ENCODE data around the gene GRIN1. TPM values are rescaled to one million over a fixed set of nuclear protein-coding genes. Genes with fewer than 3 reads are reported as not detected.

Gene GRIN1
- total RNA-seq, 1 donor from 2014 or later = 0.77 TPM

DNA sequence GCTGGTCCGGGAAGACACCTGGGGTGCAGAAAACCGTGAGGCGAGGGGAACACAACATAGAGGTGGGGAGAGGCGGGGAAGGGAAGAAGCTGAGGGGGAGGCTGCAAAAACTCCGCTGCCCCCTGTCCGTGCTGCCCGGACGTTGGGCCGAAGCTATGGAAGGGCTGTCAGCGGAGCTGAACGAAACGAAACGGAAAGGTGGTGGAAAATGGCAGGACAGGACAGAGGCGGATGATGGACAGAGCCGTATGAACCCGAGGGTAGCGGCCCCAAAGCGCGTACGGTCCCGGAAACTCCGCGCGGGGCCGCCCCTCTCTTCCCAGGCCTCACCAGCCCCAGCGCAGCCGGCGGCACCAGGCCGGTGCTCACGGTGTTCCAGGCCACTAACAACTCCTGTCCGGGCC lies 49.1 kb downstream of the GRIN1 start:
- Mint-ChIP-seq H3K9me3 (ENCODE audit: low read depth) (no peaks in the 10 kb centered on the region), H3K4me3 (ENCODE audit: low read depth) (peak overlapping the region; percentile 91), H3K36me3 (ENCODE audit: insufficient read depth) (peaks cover 2% of the 10 kb centered on the region), H3K27me3 (no peaks in the 10 kb centered on the region), H3K27ac (peak overlapping the region; percentile 93), H3K4me1 (ENCODE audit: low read depth) (peaks cover 15% of the 10 kb centered on the region)
- TF ChIP-seq, protein P1, sequence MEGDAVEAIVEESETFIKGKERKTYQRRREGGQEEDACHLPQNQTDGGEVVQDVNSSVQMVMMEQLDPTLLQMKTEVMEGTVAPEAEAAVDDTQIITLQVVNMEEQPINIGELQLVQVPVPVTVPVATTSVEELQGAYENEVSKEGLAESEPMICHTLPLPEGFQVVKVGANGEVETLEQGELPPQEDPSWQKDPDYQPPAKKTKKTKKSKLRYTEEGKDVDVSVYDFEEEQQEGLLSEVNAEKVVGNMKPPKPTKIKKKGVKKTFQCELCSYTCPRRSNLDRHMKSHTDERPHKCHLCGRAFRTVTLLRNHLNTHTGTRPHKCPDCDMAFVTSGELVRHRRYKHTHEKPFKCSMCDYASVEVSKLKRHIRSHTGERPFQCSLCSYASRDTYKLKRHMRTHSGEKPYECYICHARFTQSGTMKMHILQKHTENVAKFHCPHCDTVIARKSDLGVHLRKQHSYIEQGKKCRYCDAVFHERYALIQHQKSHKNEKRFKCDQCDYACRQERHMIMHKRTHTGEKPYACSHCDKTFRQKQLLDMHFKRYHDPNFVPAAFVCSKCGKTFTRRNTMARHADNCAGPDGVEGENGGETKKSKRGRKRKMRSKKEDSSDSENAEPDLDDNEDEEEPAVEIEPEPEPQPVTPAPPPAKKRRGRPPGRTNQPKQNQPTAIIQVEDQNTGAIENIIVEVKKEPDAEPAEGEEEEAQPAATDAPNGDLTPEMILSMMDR (IDR thresholded peaks at IDR 0.05; ENCODE audit: unreplicated experiment) = no peak
- DNase-seq (ENCODE audit: low spot score, unreplicated experiment) = no peak

DNA sequence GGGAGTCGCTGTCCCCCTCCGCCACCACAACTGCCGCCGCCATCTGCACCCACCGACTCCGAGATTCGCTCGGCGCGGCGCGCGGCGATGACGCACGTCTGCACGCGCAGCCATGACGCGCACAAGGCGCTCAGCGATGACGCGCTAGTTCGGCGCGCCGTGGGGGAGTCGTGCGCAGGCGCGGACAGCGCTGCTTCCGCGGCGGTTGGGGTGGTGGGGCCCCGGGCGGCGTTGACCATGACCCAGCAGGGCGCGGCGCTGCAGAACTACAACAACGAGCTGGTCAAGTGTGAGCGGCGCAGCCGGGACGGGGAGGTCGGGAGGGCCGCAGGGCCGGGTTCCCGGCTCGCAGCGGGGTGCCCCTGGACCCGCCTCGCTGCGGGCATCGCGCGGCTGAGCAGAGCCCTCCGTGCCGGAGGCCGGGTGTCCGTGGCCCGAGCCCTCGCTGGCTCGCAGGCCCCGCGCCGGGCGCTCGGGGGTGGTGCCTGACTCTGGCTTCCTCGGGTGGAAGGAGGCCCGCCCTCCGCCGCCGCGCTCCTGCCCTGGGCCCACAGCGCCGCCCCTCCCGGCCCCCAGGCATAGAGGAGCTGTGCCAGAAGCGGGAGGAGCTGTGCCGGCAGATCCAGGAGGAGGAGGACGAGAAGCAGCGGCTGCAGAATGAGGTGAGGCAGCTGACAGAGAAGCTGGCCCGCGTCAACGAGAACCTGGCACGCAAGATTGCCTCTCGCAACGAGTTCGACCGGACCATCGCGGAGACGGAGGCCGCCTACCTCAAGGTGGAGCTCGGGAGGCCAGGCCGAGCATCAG lies 49.7 kb downstream of the GRIN1 start, which contains the start of the genes ANAPC2 and SSNA1:
TSS of gene ANAPC2 (minus strand) at position 71 of the 807 bp plus-strand sequence. CDS start at position 43, 28 bp downstream.
TSS of gene SSNA1 (plus strand) at position 187 of the 807 bp plus-strand sequence. CDS start at position 238, 51 bp downstream.
- Mint-ChIP-seq H3K27me3 (no peaks in the 10 kb centered on the region), H3K4me3 (ENCODE audit: low read depth) (peak within 1 kb of the TSS; percentile 92), H3K4me1 (ENCODE audit: low read depth) (peaks cover 15% of the 10 kb centered on the region), H3K36me3 (ENCODE audit: insufficient read depth) (peaks cover under 1% of the 10 kb centered on the region), H3K9me3 (ENCODE audit: low read depth) (no peaks in the 10 kb centered on the region), H3K27ac (peak within 1 kb of the TSS; percentile 98)
- peak; percentile 93 for DNase-seq (ENCODE audit: low spot score, unreplicated experiment)
- TF ChIP-seq, protein P1 (IDR thresholded peaks at IDR 0.05; ENCODE audit: unreplicated experiment) = peak; percentile 48

DNA sequence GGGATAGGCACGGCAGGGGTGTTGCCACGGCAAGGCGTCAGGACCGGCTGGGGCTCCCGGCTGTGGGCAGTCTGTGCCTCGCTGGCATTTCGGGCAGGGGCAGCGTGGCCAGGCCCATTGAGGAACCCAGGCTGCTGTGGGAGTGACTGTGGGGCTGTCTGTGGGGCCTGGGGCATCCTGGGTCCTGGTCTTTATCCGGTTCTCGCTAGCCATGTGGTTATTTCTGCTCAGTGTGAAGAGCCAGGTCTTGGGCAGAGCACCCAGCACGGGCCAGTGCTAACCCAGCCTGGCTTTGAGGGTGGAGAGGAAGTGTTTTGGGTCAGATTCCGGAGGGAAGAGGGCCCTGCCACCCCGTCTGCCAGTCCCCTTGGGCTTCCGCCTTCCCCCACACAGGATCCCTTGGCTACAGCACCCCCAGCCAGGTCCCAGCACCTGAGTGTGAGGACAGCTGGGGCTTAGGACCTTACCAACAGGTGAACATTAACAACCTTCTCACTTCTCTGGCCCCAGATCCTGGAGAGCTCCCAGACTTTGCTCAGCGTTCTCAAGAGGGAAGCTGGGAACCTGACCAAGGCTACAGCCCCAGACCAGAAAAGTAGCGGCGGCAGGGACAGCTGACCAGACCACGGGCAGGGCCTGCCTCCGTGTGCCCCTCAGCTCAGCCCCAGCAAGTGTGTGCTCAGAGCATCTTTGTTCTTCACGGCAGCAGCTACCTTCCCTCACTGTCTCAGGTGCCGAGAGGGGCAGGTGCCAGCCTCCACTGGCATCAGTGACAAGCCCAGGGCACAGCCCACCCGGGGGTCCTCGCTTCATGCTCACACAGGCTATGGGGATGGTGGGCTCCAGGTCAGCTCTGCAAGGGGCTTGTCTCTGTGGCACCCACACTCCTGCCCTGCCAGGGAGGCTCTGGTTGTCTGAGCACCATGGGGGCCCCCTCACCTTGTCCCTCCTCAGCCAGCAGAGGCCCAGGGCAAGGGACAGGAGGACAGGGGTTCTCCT lies 50.6 kb downstream of the GRIN1 start:
- Mint-ChIP-seq H3K27ac (peak overlapping the region; percentile 98), H3K4me3 (ENCODE audit: low read depth) (peak overlapping the region; percentile 92), H3K9me3 (ENCODE audit: low read depth) (no peaks in the 10 kb centered on the region), H3K36me3 (ENCODE audit: insufficient read depth) (no peaks in the 10 kb centered on the region), H3K4me1 (ENCODE audit: low read depth) (peaks cover 15% of the 10 kb centered on the region), H3K27me3 (no peaks in the 10 kb centered on the region)
- DNase-seq (ENCODE audit: low spot score, unreplicated experiment) = no peak
- TF ChIP-seq, protein P1 (IDR thresholded peaks at IDR 0.05; ENCODE audit: unreplicated experiment) = no peak

DNA sequence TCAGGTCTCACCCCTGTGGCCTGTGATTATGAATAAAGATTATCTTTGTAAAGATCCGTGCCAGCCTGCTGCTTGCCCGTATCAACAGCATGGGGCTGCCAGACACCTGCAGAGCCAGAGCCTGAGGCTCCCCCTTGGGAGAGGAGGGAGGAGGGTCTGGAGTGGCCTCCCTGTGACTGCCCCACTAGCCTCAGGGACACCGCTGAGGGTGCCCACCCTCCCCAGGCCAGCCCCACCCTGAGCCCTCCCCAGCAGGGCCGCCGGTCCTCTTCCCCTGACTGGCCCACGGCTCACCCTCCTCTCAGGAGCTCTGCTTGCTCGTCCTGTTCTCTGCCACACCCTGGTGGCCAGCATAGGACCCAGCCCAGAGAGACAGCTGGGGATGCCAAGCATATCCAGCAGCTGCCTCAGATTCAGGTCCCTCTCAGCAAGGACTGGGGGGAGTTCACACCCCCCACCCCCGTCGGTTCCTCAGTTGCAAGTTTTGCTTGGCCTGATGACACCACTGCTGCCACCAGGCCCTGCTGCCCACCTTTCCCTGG lies 51.4 kb downstream of the GRIN1 start:
- TF ChIP-seq, protein P1 (IDR thresholded peaks at IDR 0.05; ENCODE audit: unreplicated experiment) = no peak
- H3K4me1 Mint-ChIP-seq (ENCODE audit: low read depth) = peaks cover 17% of the 10 kb centered on the region
- no peaks in the 10 kb centered on the region for H3K27me3 Mint-ChIP-seq
- H3K27ac Mint-ChIP-seq = peak overlapping the region; percentile 74
- H3K4me3 Mint-ChIP-seq (ENCODE audit: low read depth) = peak overlapping the region; percentile 92
- H3K9me3 Mint-ChIP-seq (ENCODE audit: low read depth) = no peaks in the 10 kb centered on the region
- no peaks in the 10 kb centered on the region for H3K36me3 Mint-ChIP-seq (ENCODE audit: insufficient read depth)
- DNase-seq (ENCODE audit: low spot score, unreplicated experiment) = no peak

Measured in progenitor cell of endocrine pancreas (in vitro differentiated cells).